NCI-H2196 treated with DMSO at 0.1 percent for 48 hours (cell line): ENCODE data around the gene PTPRF.

ENCODE experiments used
- DNase-seq: peaks from one replicate; lab custom pipeline; 2025; ENCODE audit not compliant: unreplicated experiment; lab: John Stamatoyannopoulos, UW

Gene PTPRF

GRCh38 chr1:43602990-43603389 is 72.3 kb downstream of the PTPRF start:
- no peak for DNase-seq

GRCh38 chr1:43604192-43604591 is 73.5 kb downstream of the PTPRF start:
- no peak for DNase-seq

DNA sequence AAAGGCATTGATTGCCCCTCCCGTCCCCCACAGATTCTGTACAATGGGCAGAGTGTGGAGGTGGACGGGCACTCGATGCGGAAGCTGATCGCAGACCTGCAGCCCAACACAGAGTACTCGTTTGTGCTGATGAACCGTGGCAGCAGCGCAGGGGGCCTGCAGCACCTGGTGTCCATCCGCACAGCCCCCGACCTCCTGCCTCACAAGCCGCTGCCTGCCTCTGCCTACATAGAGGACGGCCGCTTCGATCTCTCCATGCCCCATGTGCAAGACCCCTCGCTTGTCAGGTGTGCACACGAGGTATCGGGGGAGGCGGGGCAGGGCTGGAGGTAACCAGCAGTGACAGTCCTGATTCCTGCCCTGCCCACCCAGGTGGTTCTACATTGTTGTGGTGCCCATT is 74.5 kb downstream of the PTPRF start:
- DNase-seq: no peak

DNA sequence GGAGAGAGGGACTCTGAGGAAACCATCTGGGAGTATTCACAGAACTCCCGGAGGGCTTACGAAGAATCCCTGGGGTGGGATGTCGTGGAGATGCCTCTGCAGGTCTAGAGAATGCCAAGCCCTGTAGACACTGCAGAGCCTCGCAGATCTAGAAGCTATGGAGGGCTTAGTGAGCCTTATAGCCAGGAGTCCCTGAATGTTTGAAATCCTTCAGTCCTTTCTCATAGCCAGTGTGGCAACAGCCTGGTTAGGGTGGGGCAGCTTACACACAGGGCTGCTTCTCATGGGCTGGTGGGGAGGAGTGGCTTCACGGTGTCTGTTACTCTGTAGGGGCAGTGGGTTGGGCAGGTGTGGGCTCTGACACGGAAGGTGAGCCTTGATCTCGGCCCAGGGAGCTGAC is 75.1 kb downstream of the PTPRF start:
- no peak for DNase-seq

- DNase-seq: no peak
Measured at GRCh38 chr1:43606624-43607023, 75.9 kb downstream of the PTPRF start.

DNA sequence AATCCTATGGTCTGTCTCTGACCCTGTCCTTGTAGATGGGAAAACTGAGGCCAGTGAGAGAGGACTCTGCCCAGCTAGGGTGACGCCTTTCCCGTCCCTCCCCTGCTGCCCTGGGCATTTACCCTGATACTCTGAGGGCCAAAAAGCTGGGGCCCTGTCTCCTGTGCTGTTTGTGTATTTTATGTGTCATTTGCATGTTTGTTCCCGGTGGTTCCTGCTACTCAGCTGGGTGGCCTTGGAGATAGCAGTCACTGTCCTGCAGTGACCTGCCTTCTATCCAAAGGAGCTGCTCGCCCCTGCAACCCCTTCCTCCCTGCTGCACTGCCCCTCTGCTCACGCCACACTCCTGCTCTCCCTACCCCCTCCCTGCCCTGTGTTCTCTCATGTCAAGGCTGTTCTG is 78.1 kb downstream of the PTPRF start:
- no peak for DNase-seq

DNA sequence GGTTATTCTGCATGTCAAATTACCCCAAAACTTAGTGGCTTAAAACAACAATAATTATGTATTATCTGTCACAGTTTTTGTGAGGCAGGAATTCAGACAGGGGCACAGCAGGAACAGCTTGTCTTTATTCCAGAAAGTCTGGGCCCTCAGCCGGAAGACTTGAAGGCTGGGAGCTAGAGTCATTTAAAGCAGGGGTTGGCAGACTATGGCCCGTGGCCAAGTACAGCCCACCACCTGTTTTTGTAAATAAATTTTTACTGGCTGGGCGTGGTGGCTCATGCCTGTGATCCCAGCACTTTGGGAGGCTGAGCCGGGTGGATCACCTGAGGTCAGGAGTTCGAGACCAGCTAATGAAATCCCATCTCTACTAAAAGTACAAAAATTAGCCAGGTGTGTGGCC is 79.7 kb downstream of the PTPRF start:
- no peak for DNase-seq

DNA sequence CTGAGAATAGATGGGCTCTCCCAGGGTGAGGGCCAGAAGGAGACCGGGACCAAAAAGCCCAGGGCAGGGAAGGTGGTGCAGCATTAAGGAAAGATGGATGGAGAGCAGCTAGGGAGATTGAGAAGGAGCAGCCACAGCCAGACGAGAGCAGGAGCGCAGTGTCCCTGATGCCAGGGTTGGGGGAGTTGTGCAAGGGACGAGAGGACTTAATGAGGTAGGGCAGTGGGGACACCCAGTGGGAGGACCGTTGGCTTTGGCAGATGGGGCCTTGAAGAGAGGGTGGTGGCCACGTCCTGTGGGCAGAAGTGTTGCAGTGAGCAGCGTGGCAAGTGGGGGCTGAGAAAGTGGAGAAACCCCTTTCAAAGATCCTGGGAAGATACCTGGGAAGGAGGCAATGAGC is 81.3 kb downstream of the PTPRF start:
- DNase-seq: no peak

DNA sequence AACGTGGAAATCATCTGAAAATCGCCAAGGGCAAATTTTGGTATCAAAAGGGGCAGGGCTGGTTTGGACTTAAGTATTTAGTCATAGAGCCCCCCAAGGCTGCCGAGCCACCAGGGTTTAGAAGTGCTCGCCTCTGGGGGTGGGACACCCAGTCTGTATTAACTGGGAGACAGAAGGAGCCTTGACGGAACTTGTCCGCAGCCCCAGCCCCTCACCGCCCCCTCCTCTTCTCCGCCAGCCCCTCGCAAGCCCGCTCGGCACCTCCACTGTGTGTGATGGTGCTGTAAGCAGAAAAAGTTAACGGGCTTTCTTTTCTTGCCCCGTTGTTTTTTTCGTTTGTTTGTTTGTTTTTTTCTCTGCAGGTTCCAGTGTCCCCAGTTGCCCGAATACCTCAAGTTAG is 81.7 kb downstream of the PTPRF start:
- DNase-seq: no peak

DNA sequence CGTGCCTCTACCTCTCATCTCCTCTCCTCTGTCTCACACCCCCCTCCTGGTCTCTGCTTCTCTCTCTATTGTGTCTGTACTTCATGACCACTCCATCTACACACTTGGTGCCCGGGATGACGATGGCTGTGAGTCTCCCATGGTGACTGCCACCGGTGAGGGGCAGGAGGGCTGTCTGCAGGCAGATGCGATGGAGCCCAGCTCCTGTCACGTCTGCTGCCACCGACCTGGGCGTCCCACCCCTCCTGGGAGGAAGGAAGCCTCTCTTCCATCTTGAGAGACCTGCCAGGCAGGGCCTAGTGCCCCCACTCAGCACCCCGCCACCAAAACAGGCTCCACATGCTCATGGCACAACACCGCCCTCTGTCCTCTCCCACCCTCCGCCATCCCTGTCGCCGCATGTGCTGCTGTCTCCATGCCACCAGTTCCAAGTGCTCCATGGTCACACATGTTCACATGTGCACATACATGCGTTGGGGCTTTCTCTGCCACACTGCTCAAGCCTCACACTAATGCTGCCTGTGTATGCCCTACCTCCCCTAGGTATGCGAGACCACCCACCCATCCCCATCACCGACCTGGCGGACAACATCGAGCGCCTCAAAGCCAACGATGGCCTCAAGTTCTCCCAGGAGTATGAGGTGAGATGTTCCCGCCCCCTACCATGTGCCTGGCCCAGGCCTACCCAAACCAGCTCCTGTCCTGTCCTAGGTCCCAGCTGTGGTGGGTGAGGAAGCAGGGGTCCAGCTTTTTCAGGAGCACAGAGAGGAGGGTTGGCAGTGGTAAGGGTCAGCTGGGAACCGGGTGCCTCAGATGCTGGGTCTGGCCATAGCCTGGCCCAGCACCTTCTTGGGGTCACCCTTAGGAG is 82.6 kb downstream of the PTPRF start:
- DNase-seq: no peak

DNA sequence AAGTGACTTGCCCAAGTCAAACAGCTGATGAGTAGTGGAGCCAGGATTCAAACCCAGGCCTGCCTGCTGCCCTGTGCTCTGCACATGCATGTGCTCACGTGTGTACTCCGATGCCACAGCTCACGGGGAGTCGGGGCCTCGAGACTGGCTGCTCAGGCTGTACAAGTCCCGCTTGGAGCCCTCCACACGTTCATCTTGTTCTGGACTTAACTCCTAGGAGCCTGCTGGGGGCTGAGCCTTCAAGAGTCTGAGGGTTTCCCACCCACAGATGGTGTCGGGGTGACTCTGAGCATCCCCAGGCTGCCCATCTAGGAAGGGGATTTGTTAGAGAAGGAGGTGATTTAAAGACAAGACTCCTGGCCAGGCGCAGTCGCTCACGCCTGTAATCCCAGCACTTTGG is 83.5 kb downstream of the PTPRF start:
- no peak for DNase-seq

DNA sequence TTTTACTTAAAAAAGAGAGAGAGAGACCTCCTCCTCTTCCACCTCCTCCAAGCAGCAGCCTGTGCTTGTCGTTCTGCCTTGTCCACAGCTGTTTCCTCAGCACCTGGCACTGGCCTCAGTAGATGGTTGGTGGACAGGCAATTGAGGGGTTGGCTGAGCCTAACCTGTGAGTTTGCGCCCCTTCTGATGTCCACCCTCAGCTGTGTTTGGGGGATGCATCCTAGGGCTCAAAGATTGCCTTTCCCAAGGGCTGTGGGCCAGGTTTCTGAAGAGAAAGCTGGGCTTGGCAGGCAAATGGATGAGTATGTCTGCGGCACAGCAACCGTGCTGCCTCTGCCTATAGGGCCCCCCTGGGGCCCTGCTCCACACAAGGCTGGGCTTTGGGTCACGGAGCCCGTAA is 84.2 kb downstream of the PTPRF start:
- DNase-seq: no peak

GRCh38 chr1:43616383-43616782 is 85.7 kb downstream of the PTPRF start:
- DNase-seq: no peak

- no peak for DNase-seq
Measured at GRCh38 chr1:43617011-43617410, 86.3 kb downstream of the PTPRF start.

- no peak for DNase-seq
Measured at GRCh38 chr1:43617668-43618067, 87.0 kb downstream of the PTPRF start.

DNA sequence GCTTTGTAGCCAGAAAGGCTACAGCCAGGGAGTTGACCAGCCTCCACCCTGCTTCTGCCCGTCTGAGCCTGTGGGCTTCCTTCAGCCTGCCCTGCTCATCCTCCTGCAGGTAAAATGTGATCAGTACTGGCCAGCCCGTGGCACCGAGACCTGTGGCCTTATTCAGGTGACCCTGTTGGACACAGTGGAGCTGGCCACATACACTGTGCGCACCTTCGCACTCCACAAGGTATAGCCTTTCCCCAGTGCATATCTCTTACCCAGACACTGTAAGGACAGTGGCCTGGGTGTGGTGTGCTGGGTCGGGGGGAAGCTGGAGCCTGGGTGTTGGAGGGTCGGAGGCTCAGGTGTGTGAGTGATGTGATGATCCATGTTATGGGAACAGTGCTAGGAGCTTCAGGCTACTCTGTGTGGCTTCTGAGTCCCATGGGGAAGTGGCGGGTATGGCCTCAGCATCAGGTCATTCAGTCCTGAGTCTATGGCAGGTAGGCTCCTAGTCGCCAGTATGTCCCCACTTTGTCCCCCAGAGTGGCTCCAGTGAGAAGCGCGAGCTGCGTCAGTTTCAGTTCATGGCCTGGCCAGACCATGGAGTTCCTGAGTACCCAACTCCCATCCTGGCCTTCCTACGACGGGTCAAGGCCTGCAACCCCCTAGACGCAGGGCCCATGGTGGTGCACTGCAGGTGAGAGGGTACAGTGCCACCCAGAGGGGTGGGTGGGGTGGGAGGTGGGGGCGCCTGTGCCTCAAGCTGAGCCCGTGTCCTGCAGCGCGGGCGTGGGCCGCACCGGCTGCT is 88.0 kb downstream of the PTPRF start:
- no peak for DNase-seq

GRCh38 chr1:43619314-43619790 is 88.7 kb downstream of the PTPRF start:
- no peak for DNase-seq

DNA sequence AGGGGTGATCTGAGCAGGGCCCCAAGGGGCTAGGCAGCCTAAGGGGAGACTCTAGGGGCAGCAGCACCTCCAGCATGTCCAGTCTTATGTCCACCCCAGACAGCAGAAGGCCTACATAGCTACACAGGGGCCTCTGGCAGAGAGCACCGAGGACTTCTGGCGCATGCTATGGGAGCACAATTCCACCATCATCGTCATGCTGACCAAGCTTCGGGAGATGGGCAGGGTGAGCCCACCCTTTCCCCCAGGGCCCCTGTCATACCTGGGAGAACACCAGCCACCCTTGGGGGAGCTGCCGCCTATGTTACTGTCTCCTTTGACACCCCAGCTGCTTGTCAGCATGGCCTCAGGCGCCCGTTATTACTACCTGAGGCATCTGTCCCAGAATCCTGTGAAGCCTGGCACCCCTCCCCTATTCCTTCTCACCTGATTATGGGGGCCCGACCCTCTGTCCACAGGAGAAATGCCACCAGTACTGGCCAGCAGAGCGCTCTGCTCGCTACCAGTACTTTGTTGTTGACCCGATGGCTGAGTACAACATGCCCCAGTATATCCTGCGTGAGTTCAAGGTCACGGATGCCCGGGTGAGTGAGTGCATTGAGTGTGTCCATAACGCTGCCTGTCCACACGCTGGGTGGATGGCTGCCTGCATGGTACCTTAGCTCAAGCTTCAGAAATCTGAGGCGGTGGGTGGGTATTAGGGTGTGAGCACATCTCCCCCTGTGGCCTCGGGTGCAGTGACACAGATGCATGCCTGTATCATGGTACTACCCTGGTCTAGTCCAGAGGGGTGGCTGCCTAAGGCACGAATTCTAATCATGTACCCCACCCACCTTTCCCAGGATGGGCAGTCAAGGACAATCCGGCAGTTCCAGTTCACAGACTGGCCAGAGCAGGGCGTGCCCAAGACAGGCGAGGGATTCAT is 89.6 kb downstream of the PTPRF start:
- no peak for DNase-seq

GRCh38 chr1:43620956-43621355 is 90.3 kb downstream of the PTPRF start:
- no peak for DNase-seq

- no peak for DNase-seq
Measured at GRCh38 chr1:43621386-43621785, 90.7 kb downstream of the PTPRF start.

DNA sequence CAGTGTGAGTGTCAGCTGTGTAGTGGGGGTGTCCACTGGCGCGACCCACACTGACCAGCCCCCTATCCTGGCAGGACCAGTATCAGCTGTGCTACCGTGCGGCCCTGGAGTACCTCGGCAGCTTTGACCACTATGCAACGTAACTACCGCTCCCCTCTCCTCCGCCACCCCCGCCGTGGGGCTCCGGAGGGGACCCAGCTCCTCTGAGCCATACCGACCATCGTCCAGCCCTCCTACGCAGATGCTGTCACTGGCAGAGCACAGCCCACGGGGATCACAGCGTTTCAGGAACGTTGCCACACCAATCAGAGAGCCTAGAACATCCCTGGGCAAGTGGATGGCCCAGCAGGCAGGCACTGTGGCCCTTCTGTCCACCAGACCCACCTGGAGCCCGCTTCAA is 91.2 kb downstream of the PTPRF start:
- DNase-seq: no peak
